Neutrophil (primary cell): ENCODE measurements around the gene SLC4A8.

Experiments
- H3K27ac ChIP-seq: fragments of 200-600 bp; sonication (generic); 2 replicates; pipeline ENCODE4 v1.5.1; 2016; ENCODE audit warnings: mild to moderate bottlenecking, moderate library complexity
- H3K27me3 ChIP-seq: fragments of 200-600 bp; sonication (generic); 2 replicates; pipeline ENCODE4 v1.6.0; 2016; ENCODE audit warnings: mild to moderate bottlenecking
- H3K36me3 ChIP-seq: fragments of 200-600 bp; sonication (generic); 2 replicates; pipeline ENCODE4 v1.5.1; 2017
- H3K4me1 ChIP-seq, 2 experiments: fragments of 200-600 bp in 1 of 2; sonication (generic) in 1 of 2; 1 replicate in 1 of 2; 2 replicates in 1 of 2; pipeline versions ENCODE4 v1.5.1 to v1.6.1; 2013 to 2016; ENCODE audit warnings: low read depth in 1 of 2, low read length in 1 of 2, mild to moderate bottlenecking in 1 of 2, moderate library complexity in 1 of 2; ENCODE audit not compliant: control insufficient read depth in 1 of 2, insufficient read depth in 1 of 2
- H3K4me3 ChIP-seq, 2 experiments: fragments of 200-600 bp in 1 of 2; sonication (generic) in 1 of 2; 1 replicate in 1 of 2; 2 replicates in 1 of 2; pipeline ENCODE4 v1.5.1; 2013 to 2016; ENCODE audit warnings: low read depth in 1 of 2, low read length in 1 of 2, mild to moderate bottlenecking in 1 of 2, moderate library complexity in 1 of 2
- H3K9me3 ChIP-seq: fragments of 200-600 bp; sonication (generic); 2 replicates; pipeline ENCODE4 v1.5.1; 2016
- TF ChIP-seq, protein P1 (sequence below): fragments of 200-600 bp; sonication (generic); IDR thresholded peaks from 2 replicates; pipeline ENCODE4 v1.5.1; 2016; ENCODE audit warnings: antibody characterized with exemption

The SLC4A8 gene

DNA sequence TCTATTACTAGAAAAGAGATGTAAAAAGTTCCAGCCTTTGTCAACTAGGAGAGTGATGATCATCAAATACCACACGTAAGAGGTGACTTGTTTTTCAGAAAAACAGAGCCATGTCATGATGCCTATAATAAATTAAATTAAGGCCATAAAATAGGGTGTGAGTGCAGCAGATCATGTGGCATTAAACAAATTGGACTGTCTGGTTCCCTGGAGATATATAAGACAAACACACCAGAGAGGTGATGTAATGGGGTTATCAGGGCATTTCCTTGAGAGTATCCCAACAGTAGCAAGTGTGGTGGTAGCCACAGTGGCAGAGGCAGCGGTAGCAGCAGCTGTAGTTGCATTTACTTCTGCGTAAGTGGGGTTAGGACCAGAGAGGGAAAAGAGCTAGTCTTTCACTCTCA is 18.8 kb upstream of the SLC4A8 start:
- no peak overlapping the region for H3K4me3 ChIP-seq
- H3K4me1 ChIP-seq, result peaks cover 16 to 19% of the 10 kb centered on the region in 2 experiments
- no peaks in the 10 kb centered on the region for H3K36me3 ChIP-seq
- no peak overlapping the region for H3K27ac ChIP-seq
- no peaks in the 10 kb centered on the region for H3K27me3 ChIP-seq
- TF ChIP-seq, protein P1, sequence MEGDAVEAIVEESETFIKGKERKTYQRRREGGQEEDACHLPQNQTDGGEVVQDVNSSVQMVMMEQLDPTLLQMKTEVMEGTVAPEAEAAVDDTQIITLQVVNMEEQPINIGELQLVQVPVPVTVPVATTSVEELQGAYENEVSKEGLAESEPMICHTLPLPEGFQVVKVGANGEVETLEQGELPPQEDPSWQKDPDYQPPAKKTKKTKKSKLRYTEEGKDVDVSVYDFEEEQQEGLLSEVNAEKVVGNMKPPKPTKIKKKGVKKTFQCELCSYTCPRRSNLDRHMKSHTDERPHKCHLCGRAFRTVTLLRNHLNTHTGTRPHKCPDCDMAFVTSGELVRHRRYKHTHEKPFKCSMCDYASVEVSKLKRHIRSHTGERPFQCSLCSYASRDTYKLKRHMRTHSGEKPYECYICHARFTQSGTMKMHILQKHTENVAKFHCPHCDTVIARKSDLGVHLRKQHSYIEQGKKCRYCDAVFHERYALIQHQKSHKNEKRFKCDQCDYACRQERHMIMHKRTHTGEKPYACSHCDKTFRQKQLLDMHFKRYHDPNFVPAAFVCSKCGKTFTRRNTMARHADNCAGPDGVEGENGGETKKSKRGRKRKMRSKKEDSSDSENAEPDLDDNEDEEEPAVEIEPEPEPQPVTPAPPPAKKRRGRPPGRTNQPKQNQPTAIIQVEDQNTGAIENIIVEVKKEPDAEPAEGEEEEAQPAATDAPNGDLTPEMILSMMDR, result no peak
- H3K9me3 ChIP-seq, result no peaks in the 10 kb centered on the region

GRCh38 chr12:51406290-51406689 is 18.3 kb upstream of the SLC4A8 start:
- TF ChIP-seq, protein P1, result no peak
- no peaks in the 10 kb centered on the region for H3K36me3 ChIP-seq
- no peaks in the 10 kb centered on the region for H3K9me3 ChIP-seq
- H3K4me3 ChIP-seq, result no peak overlapping the region
- no peaks in the 10 kb centered on the region for H3K27me3 ChIP-seq
- H3K4me1 ChIP-seq, result peaks cover 16 to 19% of the 10 kb centered on the region in 2 experiments
- no peak overlapping the region for H3K27ac ChIP-seq

DNA sequence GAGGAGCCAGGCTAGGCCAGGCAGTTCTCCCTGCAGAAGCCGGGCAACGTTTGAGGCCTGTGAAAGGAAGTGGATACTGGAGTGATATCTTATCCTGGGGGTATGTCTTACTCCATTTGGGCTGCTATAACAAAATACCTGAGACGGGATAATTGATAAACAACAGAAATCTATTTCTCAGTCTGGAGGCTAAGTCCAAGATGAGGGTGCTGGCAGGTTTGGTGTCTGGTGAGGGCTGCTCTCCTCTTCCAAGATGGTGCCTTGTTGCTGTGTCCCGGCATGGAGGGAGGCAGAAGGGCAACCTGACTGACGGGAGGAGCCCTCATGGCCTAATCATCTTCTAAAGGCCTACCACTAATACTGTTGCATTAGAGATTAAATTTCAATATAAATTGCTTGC is 17.8 kb upstream of the SLC4A8 start:
- H3K27me3 ChIP-seq, result no peaks in the 10 kb centered on the region
- H3K4me1 ChIP-seq, result peaks cover 16 to 19% of the 10 kb centered on the region in 2 experiments
- TF ChIP-seq, protein P1, result no peak
- no peak overlapping the region for H3K27ac ChIP-seq
- no peaks in the 10 kb centered on the region for H3K9me3 ChIP-seq
- no peaks in the 10 kb centered on the region for H3K36me3 ChIP-seq
- H3K4me3 ChIP-seq, result no peak overlapping the region

DNA sequence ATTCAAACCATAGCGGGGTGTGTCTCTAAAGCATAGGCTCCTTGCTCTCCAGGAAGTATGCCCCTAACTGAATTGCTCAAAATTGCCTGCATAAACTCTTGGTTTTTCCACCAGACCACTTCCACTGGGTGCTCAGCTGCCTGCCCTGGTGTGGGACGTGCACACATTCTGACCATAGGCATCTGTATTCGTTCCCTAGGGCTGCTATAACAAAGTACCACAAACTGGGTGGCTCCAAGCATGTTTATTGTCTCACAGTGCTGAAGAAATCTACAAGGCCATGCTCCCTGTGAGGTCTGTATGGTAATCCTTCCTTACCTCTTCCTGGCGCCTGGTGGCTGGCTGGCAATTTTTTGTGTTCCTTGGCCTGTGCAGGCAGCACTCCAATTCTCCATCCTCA is 17.0 kb upstream of the SLC4A8 start:
- TF ChIP-seq, protein P1, result no peak
- H3K36me3 ChIP-seq, result no peaks in the 10 kb centered on the region
- no peak overlapping the region for H3K4me3 ChIP-seq
- no peaks in the 10 kb centered on the region for H3K9me3 ChIP-seq
- H3K27me3 ChIP-seq, result no peaks in the 10 kb centered on the region
- H3K27ac ChIP-seq, result no peak overlapping the region
- peaks cover 16 to 19% of the 10 kb centered on the region in 2 experiments for H3K4me1 ChIP-seq

- TF ChIP-seq, protein P1, result no peak
- H3K9me3 ChIP-seq, result no peaks in the 10 kb centered on the region
- H3K4me1 ChIP-seq, result no peaks in the 10 kb centered on the region
- no peaks in the 10 kb centered on the region for H3K36me3 ChIP-seq
- H3K4me3 ChIP-seq, result no peak overlapping the region
- no peaks in the 10 kb centered on the region for H3K27me3 ChIP-seq
- no peak overlapping the region for H3K27ac ChIP-seq
These were observed 14.8 kb upstream of the SLC4A8 start for GRCh38 chr12:51409846-51410245.

GRCh38 chr12:51413149-51413548 is 11.5 kb upstream of the SLC4A8 start:
- H3K27ac ChIP-seq, result no peak overlapping the region
- H3K4me3 ChIP-seq, result no peak overlapping the region
- TF ChIP-seq, protein P1, result no peak
- H3K4me1 ChIP-seq, result no peaks in the 10 kb centered on the region
- no peaks in the 10 kb centered on the region for H3K36me3 ChIP-seq
- no peaks in the 10 kb centered on the region for H3K27me3 ChIP-seq
- H3K9me3 ChIP-seq, result no peaks in the 10 kb centered on the region
